ENCODE measurements around the gene TTLL5.

Gene TTLL5

GRCh38 chr14:75747899-75748298 is 86.9 kb downstream of the TTLL5 start:
- no peak for DNase-seq

DNA sequence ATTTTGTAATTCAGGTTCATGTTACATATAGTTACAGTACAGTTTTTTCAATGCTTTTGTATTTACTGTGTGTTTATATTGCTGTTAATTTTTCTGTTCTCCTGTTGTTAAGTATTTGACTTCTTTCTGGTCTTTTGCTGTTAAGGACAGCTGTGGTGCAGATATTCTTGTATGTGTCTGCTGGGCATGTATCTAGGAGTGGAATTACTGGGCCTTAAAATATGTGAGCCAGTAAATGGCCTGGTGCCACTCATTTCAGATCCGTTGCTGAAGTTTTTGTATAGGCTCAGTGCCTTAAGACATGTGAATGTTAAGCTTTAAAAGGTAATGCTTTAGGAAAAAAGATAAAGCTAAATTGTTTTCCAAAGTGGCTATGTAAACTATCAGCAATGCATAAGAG is 87.3 kb downstream of the TTLL5 start:
- DNase-seq, result no peak

- DNase-seq, result no peak
Measured at GRCh38 chr14:75751296-75751695, 90.2 kb downstream of the TTLL5 start.

GRCh38 chr14:75752086-75752485 is 91.0 kb downstream of the TTLL5 start:
- DNase-seq, result no peak

- no peak for DNase-seq
Measured at GRCh38 chr14:75752907-75753594, 92.0 kb downstream of the TTLL5 start.

- DNase-seq, result no peak
Measured at GRCh38 chr14:75753696-75754095, 92.7 kb downstream of the TTLL5 start.

GRCh38 chr14:75757644-75758402 is 96.8 kb downstream of the TTLL5 start:
- no peak for DNase-seq

DNA sequence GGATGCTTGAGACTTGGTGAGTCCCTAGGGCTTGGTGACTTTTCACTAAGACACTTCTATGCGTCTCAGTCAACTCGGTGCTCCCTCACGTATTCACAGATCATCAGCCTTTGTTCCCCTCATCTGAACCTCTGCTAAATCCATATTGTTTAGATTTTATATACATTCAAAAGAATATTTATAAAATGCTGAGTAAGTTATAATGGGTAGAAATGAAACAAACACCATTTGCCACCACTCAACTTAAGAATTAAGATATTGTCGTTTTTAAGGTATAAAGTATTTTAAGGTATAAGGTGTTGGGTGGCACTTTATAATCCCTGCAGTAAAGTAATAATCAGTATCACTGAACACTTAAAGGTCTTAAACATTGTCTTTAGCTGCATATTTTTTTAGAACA is 103.0 kb downstream of the TTLL5 start:
- DNase-seq, result no peak

GRCh38 chr14:75769047-75769685 is 108.1 kb downstream of the TTLL5 start:
- DNase-seq, result no peak

DNA sequence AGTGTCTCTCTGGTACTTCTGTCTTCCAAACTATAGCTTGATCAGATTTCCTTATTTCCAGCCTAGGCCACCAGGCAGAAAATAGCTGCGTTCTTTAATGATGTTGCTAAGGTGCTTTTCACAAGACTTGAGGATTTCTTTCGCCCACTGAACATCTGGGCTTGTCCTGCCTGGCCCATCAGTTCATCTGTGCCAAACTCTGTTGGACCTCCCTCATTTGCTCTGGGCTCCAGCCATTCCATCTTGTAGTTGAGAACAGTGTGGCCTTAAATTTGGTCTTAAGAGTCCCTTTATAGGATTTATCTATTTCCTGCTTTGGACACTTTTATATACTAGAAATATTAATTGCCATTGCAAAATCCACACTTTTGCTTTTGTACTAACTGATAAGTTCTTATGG is 109.6 kb downstream of the TTLL5 start:
- no peak for DNase-seq

- DNase-seq, result no peak
Measured at GRCh38 chr14:75771595-75771994, 110.5 kb downstream of the TTLL5 start.

DNA sequence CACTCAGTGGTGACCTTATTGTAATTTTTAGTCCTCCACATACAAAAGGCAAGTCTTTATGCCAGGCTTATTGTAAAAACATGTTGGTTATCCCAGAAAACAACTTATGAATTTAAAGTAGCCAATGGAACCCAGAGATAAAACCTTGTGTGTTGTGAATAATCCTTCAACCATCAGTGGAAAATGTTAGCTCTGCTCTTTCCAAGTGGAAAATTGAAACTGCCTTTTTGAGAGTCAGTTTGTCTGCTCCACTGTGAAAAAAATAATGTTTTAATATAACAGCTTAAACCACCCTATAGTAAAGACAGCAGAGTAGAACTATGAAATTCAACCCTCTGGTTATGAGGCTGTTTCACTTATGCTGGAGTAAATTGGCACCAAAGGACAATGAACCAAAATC is 112.0 kb downstream of the TTLL5 start:
- DNase-seq, result no peak

- DNase-seq, result no peak
Measured at GRCh38 chr14:75781096-75781495, 120.0 kb downstream of the TTLL5 start.

DNA sequence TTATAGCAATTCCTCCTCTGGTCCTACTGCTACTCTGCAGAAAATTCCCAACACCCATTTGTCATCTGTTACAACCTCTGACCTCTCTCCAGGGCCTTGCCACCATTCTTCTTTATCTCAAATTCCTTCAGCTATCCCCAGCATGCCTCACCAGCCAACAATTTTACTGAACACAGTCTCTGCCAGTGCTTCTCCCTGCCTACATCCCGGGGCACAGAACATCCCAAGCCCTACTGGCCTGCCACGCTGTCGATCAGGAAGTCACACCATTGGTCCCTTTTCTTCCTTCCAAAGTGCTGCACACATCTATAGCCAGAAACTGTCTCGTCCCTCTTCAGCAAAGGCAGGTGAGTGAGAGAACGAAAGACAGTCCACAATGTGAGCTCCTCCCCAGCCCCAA is 122.1 kb downstream of the TTLL5 start:
- DNase-seq, result no peak

DNA sequence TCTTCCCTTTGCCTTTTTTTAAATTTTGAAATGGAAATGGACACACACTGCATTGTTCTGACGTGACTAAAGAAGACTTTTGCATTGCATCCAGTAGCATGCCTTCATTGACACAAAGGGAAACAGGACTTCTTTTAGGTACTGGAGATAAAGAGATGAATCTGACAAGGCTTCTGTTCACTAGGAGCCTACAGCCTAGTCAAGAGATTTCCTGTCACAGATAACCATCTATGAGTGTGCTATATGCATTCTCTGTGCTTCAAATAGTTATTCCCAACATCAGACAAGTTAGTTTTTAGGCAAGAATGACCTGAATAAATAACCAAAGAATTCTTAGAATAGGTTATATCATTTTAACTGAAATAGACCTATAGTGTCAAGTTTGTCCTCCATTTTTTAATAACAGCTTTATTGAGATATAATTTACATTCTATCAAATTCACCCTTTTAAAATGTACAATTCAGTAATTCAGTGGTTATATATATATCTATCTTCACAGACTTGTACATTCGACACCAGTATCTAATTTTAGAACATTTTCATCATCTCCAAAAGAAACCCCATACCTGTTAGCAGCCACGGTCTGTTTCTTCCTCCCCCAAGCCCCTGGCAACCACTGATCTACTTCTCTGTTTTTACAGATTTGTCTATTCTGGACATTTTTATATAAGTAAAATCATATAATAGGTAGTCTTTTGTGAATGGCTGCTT is 122.7 kb downstream of the TTLL5 start:
- no peak for DNase-seq

DNA sequence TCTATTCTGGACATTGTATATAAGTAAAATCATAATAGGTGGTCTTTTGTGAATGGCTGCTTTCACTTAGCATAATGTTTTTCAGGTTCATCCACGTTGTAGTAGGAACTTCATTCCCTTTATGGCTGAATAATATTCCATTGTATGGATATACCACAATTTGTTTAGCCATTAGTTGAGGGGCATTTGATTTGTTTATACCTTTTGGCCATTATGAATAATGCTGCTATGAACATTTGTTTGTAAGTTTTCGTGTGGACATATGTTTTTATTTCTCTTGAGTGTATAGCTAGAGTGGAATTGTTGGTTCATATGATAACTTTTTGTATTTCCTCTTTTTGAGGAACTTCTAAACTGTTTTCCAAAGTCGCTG is 123.3 kb downstream of the TTLL5 start:
- DNase-seq, result no peak

DNA sequence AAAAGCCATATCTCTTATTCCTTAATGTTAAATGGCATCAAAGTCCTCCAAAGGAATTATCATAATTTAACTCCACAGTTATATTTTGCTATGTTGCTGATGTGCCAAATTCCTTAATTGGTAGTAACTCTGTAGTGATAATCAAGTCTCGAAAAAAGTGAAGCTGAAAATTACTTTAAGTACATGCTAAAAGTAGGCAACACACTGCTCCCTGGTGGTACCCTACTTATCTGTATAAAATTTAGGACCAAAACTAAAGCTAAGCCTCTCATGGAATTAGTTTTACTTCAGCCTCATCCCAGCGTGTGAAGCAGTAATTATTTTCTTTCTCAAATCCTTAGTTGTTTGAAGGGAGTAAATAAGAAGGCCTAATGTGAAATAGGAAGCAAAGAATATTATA is 132.8 kb downstream of the TTLL5 start:
- no peak for DNase-seq

GRCh38 chr14:75794615-75795038 is 133.6 kb downstream of the TTLL5 start:
- DNase-seq, result no peak

GRCh38 chr14:75800792-75801191 is 139.7 kb downstream of the TTLL5 start:
- DNase-seq, result no peak

DNA sequence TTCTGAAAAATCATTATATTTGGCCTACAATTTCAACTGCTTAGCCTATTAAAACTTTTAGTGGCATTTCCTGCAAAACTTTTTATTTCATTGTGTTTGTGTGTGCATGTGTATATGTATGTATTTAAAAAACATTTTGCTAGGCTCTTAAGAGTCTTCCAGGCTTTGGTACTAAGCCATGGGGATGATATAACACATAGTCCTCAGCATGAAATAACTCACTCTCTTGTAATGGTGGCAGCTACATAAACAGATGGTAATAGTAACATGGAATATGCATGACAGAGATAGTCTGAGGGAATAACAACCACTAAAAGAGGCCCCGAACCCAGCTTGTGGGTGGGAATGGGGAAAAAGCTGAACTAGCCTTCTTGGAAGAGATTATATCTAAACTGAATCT is 141.4 kb downstream of the TTLL5 start:
- DNase-seq, result no peak

- no peak for DNase-seq
Measured at GRCh38 chr14:75803765-75804164, 142.7 kb downstream of the TTLL5 start.

GRCh38 chr14:75804570-75805275 is 143.7 kb downstream of the TTLL5 start:
- no peak for DNase-seq

GRCh38 chr14:75805646-75806045 is 144.6 kb downstream of the TTLL5 start:
- DNase-seq, result no peak

Data from CD4-positive, alpha-beta T cell treated with Interleukin-21 for 1 hour (primary cell).